GM15510 (cell line): Measurements from ENCODE around the gene KAZN.

Source experiments
- POLR2A ChIP-seq: IDR thresholded peaks from 3 replicates; pipeline ENCODE4 v1.6.1; 2011; ENCODE audit warnings: borderline replicate concordance; ENCODE audit not compliant: insufficient read length; ENCODE audit errors: extremely low read depth

KAZN gene

GRCh38 chr1:14932034-14932638 is 333.7 kb downstream of the KAZN start:
- TF ChIP-seq POLR2A, result no peak

GRCh38 chr1:14934867-14935266 is 336.4 kb downstream of the KAZN start:
- TF ChIP-seq POLR2A, result no peak

GRCh38 chr1:14936815-14937214 is 338.3 kb downstream of the KAZN start:
- no peak for TF ChIP-seq POLR2A

- no peak for TF ChIP-seq POLR2A
Observed at GRCh38 chr1:14937288-14937949, 338.9 kb downstream of the KAZN start.

GRCh38 chr1:14939527-14940284 is 341.2 kb downstream of the KAZN start:
- no peak for TF ChIP-seq POLR2A

GRCh38 chr1:14940285-14940870 is 341.9 kb downstream of the KAZN start:
- TF ChIP-seq POLR2A, result no peak

- no peak for TF ChIP-seq POLR2A
Observed at GRCh38 chr1:14941864-14942263, 343.4 kb downstream of the KAZN start.

- TF ChIP-seq POLR2A, result no peak
Observed at GRCh38 chr1:14944471-14944985, 346.0 kb downstream of the KAZN start.

GRCh38 chr1:14945132-14946010 is 346.9 kb downstream of the KAZN start:
- no peak for TF ChIP-seq POLR2A

GRCh38 chr1:14946011-14946359 is 347.5 kb downstream of the KAZN start:
- TF ChIP-seq POLR2A, result no peak

GRCh38 chr1:14946684-14947238 is 348.3 kb downstream of the KAZN start:
- no peak for TF ChIP-seq POLR2A

GRCh38 chr1:14947421-14947820 is 348.9 kb downstream of the KAZN start:
- TF ChIP-seq POLR2A, result no peak

- TF ChIP-seq POLR2A, result no peak
Observed at GRCh38 chr1:14948112-14948652, 349.7 kb downstream of the KAZN start.

GRCh38 chr1:14949270-14949835 is 350.9 kb downstream of the KAZN start:
- no peak for TF ChIP-seq POLR2A
